HG03469 (cell line): ENCODE data around the gene TM9SF4.
"Not testable (repeated sequence)": the region's sequence is repeated elsewhere in the genome, so short reads cannot be mapped to it uniquely, and the experiment has no call there.

Source experiments
- ATAC-seq: cut with Tn5 transposase; IDR thresholded peaks from one replicate; pipeline ENCODE4 v1.9.1; 2021; ENCODE audit warnings: mild to moderate bottlenecking, moderate library complexity, moderate number of reproducible peaks; ENCODE audit not compliant: unreplicated experiment

TM9SF4 gene

GRCh38 chr20:32089637-32090362, 19.7 kb upstream of the TM9SF4 start:
- no peak for ATAC-seq

- no peak for ATAC-seq
Observed at GRCh38 chr20:32091888-32092346, 17.6 kb upstream of the TM9SF4 start.

GRCh38 chr20:32098786-32099185, 10.7 kb upstream of the TM9SF4 start:
- ATAC-seq: no peak

- ATAC-seq: no peak
Observed at GRCh38 chr20:32108814-32109391, 611 bp upstream of the TM9SF4 start.

- no peak for ATAC-seq
Observed at GRCh38 chr20:32110173-32110704, 725 bp downstream of the TM9SF4 start.

- no peak for ATAC-seq
Observed at GRCh38 chr20:32110727-32111126, 1.2 kb downstream of the TM9SF4 start.

GRCh38 chr20:32111156-32111686, 1.7 kb downstream of the TM9SF4 start:
- no peak for ATAC-seq

GRCh38 chr20:32111753-32112152, 2.2 kb downstream of the TM9SF4 start:
- no peak for ATAC-seq

GRCh38 chr20:32112841-32113240, 3.3 kb downstream of the TM9SF4 start:
- no peak for ATAC-seq

GRCh38 chr20:32113591-32114260, 4.2 kb downstream of the TM9SF4 start:
- no peak for ATAC-seq

GRCh38 chr20:32114305-32114960, 4.9 kb downstream of the TM9SF4 start:
- ATAC-seq: no peak

GRCh38 chr20:32115211-32115767, 5.8 kb downstream of the TM9SF4 start:
- no peak for ATAC-seq

GRCh38 chr20:32116079-32116521, 6.6 kb downstream of the TM9SF4 start:
- ATAC-seq: no peak

GRCh38 chr20:32116796-32117195, 7.3 kb downstream of the TM9SF4 start:
- ATAC-seq: not testable (repeated sequence)

- ATAC-seq: not testable (repeated sequence)
Observed at GRCh38 chr20:32118427-32118826, 8.9 kb downstream of the TM9SF4 start.

GRCh38 chr20:32119734-32120133, 10.2 kb downstream of the TM9SF4 start:
- ATAC-seq: no peak

GRCh38 chr20:32121908-32122307, 12.4 kb downstream of the TM9SF4 start:
- ATAC-seq: not testable (repeated sequence)

GRCh38 chr20:32123088-32123487, 13.6 kb downstream of the TM9SF4 start:
- no peak for ATAC-seq

GRCh38 chr20:32124916-32125454, 15.5 kb downstream of the TM9SF4 start:
- ATAC-seq: no peak

- no peak for ATAC-seq
Observed at GRCh38 chr20:32125506-32125905, 16.0 kb downstream of the TM9SF4 start.
